Subcutaneous adipose tissue (tissue), 4 donors: ENCODE results near the gene GPATCH4. TPM values are rescaled to one million over a fixed set of nuclear protein-coding genes. Genes with fewer than 3 reads are reported as not detected.

Experiments used
- CTCF ChIP-seq: fragments of 450-650 bp; IDR thresholded peaks from one replicate; pipeline ENCODE4 v1.5.1; 2016; ENCODE audit warnings: low read depth, mild to moderate bottlenecking, control low read depth, antibody characterized with exemption, moderate library complexity
- total RNA-seq, 4 donors: library from RNA; depleted of rRNA; stranded (reverse); fragments of >200 nt; gene quantifications; one replicate each; pipeline ENCODE4 v1.1.0, GENCODE V29; 2016

The GPATCH4 gene
- total RNA-seq, 4 donors from 2014 or later = 10.7 to 35.1 (median 21.4) TPM

GRCh38 chr1:156639601-156640101, 38.4 kb upstream of the GPATCH4 start:
- TF ChIP-seq CTCF = no peak

- no peak for TF ChIP-seq CTCF
These were observed 37.1 kb upstream of the GPATCH4 start for GRCh38 chr1:156638189-156638985.

- TF ChIP-seq CTCF = no peak
These were observed 31.1 kb upstream of the GPATCH4 start for GRCh38 chr1:156632355-156632754.

GRCh38 chr1:156629823-156630449, 28.7 kb upstream of the GPATCH4 start:
- no peak for TF ChIP-seq CTCF

GRCh38 chr1:156627313-156627880, 26.1 kb upstream of the GPATCH4 start:
- no peak for TF ChIP-seq CTCF

GRCh38 chr1:156626079-156626438, 24.8 kb upstream of the GPATCH4 start:
- TF ChIP-seq CTCF = no peak

GRCh38 chr1:156625436-156626078, 24.3 kb upstream of the GPATCH4 start:
- no peak for TF ChIP-seq CTCF
